A549 (cell line): Measurements from ENCODE around the gene BZW2.

ENCODE experiments used
- JUNB ChIP-seq: fragments of >200 bp; sonication (Bioruptor Twin); formaldehyde crosslinking; IDR thresholded peaks from 2 replicates; pipeline ENCODE4 v1.6.1; 2016
- RAD21 ChIP-seq, 2 experiments: fragments of >200 bp in 1 of 2; sonication (Bioruptor Twin) in 1 of 2; formaldehyde crosslinking in 1 of 2; IDR thresholded peaks in 1 of 2; conservative IDR thresholded peaks in 1 of 2; 2 replicates in 1 of 2; 3 replicates in 1 of 2; pipeline ENCODE4 v1.6.1; 2012 to 2018; ENCODE audit warnings: inconsistent platforms in 1 of 2
- TF ChIP-seq, protein P1 (sequence below): fragments of >200 bp; sonication (Bioruptor Twin); formaldehyde crosslinking; IDR thresholded peaks from 3 replicates; pipeline ENCODE4 v1.5.1; 2016

DNA sequence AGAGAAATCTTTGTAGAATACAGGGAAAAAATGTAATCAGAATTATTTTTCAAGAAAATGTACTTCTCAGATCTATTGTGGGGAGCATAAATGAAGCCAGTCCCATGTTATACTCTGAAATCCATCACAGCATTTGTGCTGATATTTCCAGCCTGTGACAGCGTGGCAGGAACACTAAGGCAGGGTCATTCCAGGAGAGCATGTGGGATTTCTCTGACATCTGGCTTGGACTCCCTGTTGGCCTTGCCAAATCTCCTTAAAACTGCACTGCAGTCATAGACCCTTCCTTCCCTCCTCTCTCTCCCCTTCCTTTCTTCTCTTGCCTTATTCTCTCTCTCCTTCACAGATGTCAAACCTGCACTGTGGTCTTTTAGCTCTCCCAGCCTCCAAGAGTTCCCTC, 101.1 kb downstream of the BZW2 start:
- TF ChIP-seq, protein P1, sequence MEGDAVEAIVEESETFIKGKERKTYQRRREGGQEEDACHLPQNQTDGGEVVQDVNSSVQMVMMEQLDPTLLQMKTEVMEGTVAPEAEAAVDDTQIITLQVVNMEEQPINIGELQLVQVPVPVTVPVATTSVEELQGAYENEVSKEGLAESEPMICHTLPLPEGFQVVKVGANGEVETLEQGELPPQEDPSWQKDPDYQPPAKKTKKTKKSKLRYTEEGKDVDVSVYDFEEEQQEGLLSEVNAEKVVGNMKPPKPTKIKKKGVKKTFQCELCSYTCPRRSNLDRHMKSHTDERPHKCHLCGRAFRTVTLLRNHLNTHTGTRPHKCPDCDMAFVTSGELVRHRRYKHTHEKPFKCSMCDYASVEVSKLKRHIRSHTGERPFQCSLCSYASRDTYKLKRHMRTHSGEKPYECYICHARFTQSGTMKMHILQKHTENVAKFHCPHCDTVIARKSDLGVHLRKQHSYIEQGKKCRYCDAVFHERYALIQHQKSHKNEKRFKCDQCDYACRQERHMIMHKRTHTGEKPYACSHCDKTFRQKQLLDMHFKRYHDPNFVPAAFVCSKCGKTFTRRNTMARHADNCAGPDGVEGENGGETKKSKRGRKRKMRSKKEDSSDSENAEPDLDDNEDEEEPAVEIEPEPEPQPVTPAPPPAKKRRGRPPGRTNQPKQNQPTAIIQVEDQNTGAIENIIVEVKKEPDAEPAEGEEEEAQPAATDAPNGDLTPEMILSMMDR: no peak
- TF ChIP-seq JUNB: no peak
- TF ChIP-seq RAD21 (conservative IDR thresholded peaks at IDR 0.05 in 1 of 2, IDR thresholded peaks at IDR 0.05 in 1 of 2): no peak
